GM10847 (cell line): ENCODE measurements around the gene HOXD12.

Source experiments
- POLR2A ChIP-seq: IDR thresholded peaks from 2 replicates; pipeline ENCODE4 v1.6.1; 2011; ENCODE audit not compliant: insufficient read length; ENCODE audit errors: extremely low read depth

The HOXD12 gene, protein sequence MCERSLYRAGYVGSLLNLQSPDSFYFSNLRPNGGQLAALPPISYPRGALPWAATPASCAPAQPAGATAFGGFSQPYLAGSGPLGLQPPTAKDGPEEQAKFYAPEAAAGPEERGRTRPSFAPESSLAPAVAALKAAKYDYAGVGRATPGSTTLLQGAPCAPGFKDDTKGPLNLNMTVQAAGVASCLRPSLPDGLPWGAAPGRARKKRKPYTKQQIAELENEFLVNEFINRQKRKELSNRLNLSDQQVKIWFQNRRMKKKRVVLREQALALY

DNA sequence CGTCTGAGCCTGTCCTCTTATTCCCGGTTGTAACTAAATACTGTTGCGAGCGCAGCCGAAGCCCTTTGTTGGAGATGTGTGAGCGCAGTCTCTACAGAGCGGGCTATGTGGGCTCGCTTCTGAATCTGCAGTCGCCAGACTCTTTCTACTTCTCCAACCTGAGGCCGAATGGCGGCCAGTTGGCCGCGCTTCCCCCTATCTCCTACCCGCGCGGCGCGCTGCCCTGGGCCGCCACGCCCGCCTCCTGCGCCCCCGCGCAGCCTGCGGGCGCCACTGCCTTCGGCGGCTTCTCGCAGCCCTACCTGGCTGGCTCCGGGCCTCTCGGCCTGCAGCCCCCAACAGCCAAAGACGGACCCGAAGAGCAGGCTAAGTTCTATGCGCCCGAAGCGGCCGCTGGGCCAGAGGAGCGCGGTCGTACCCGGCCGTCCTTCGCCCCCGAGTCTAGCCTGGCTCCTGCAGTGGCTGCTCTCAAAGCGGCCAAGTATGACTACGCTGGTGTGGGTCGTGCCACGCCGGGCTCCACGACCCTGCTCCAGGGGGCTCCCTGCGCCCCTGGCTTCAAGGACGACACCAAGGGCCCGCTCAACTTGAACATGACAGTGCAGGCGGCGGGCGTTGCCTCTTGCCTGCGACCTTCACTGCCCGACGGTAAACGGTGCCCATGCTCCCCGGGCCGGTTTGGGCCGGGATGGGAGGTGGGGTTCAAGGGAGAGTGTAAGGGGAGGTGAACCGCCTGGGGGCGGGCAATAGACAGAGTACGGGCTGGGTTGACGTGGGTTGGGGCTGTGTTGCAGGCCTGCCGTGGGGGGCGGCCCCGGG lies at the start of gene HOXD12:
TSS of gene HOXD12 (plus strand) at position 68 of the 819 bp plus-strand sequence. CDS start at position 75, 7 bp downstream.
- TF ChIP-seq POLR2A, result no peak

GRCh38 chr2:176056406-176056805 lies 43.2 kb upstream of the HOXD12 start:
- no peak for TF ChIP-seq POLR2A

DNA sequence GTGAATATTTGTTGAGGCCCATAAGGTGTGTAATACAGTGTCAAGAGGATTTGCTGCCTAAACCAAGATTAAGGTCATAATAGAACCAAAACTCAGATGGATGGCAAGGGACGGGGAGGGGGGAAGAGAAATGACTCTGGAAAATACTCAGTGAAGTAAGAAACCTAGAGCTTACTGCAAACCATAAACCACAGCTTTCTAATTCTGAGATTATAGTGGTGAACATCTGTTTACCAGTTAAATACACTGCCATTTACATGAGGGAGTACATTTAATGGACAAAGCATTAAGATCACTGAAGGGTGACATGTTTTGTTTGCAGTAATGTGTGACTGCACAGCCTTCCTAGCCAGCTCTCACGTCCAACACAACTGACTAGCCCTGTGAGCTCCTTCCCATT lies 35.6 kb upstream of the HOXD12 start:
- no peak for TF ChIP-seq POLR2A

DNA sequence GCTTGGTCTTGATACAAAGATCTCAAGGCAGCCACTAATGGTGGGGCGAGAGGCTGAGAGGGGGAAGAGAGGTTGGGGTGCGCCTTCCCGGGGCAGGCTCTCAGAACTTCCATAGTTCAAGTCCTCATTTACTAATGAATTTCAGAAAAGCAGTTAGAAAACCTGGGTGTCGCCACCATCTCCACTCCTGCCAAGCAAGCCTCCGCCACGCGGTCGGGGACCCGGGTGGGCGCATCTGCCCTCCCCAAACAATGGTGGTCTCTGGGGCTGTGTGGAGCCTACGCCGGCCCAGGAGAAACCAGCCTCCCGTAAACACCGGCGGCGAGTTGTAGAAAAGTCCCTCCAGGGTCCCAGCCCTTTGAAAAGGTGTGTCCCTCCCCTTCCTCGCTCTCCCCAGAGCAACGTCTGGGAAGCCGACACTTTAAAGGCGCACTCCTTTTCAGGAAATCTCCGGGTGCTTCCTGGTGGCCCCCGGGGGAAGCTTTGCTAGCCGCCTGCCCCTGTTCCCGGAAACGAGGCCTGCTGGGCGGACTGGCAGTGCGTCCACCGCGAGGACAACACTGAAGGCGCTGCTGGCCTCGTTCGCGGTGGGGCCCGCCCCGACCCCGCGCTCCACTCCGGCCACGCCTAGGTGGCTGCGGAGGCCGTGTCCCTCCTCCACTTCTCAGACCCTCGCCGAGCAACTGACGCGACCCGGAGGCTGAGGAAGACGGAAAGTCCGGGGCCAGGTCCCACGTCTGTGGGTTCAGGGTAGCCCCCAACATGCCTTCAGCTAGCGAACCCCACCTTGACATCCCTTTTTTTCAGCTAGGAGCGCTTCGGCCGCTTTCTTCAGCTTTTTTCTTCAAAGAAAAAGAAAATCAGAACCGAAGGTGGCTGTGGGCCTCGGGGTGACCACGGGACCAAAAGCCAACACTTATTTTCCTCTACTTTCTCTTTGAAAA lies 32.7 kb upstream of the HOXD12 start:
- no peak for TF ChIP-seq POLR2A

- TF ChIP-seq POLR2A, result no peak
Measured at GRCh38 chr2:176067589-176068418, 31.8 kb upstream of the HOXD12 start.

- TF ChIP-seq POLR2A, result no peak
Measured at GRCh38 chr2:176068419-176068832, 31.2 kb upstream of the HOXD12 start.

DNA sequence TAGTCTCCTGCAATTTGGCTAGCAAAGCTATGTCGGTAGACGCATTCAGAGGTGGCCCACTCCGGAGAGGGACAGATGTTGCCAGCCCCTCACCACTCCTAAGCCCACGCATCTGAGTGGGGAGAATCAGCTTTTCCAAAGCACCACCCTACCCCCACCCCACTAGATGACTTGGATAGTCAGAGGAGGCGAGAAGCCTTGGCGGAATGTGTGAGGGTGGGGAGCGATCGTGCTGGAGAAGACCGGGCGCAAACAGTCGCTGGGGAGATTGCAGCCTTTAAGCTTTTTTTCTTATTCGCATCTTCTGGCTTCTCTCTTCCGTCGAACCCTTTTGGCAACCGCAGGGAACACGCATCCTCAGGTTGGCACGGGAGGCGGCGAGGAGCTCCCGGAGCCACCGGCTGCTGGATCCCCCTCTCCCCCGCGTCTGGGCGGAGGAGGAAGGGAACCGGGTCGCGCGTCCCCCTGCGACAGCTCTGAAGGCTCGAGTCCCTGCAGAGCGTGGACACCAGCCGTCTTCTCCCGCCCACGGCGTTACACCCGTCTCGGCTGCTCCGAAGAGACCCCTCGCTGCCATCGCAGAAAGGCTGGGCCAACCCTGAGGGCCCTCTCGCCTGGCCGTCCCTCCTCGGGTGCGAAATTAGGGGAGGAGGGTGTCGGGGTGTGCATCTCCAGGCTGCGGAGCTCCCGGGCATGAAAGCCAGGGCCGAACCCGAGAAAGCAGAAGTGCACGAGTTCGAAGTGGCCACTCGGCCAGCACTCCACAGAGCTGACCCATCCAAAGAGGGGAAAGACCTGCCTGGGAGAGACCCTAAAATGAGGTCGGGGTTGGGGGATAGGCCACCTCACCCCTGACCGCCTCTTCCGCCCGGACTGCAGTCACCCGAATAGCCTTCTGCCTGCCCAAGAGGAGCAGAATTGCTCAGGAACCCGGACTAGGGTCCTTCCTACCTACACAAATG lies 28.0 kb upstream of the HOXD12 start:
- TF ChIP-seq POLR2A, result no peak

DNA sequence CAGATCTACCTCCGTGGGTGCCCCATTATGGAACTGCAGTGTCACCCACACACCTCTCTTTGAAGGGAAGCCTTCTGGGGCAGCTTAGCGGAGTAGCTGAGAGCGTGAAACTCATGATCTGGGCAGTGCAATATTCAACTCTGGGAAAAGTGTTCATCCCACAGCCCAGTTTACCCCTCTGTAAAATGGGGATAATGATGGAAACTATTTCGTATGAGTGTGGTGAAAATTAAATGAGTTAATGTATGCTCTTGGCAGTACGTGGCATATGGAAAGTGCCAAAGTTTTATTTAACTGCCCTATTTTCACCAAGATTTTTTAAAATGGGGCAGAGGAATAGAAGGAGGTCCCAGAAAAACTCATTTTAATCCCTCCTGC lies 27.3 kb upstream of the HOXD12 start:
- TF ChIP-seq POLR2A, result no peak

GRCh38 chr2:176072951-176073904 lies 26.4 kb upstream of the HOXD12 start:
- TF ChIP-seq POLR2A, result no peak

DNA sequence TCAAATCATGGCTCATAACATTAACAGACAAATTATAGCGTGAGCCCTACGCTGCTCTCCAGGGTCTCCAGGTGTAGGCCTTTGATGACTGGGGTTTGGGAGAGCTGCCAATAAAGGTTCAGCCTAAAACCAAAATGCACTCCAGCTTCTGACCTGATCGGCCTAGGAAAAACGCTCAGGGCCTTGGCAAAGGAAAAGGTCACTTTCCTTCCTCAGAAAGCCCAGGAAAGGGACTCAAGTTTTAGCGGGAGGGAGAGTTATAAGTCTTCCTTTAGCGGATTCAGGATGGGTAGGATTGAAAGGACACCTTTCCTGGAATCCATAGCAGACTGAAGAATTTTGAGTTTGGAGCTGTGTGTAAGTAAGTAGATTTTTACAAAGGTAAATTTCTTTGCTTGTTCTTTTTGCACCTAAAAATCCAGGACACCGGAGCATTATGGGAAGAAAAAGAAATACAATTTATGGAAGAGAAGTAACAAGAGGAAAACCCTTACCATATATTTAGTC lies 24.6 kb upstream of the HOXD12 start:
- TF ChIP-seq POLR2A, result no peak

DNA sequence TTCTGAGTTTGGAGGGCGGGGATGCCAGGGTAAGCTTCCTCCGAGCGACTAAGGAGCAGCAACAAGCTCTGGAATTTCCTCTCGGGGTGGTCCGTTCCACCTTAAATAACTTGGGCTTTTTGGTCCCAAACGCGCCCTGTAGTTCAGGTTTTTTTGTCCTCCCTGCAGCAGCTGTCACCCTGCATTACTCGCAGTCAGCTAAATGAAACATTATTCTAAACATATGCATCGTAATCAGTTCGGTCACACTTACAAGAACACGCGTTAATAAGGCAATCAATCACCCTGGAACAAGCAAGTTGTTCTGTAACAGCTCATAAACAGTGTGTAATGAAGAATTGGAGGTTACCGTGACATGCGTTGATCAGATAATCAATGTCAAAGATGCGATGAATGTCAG lies 24.1 kb upstream of the HOXD12 start:
- no peak for TF ChIP-seq POLR2A

GRCh38 chr2:176076063-176076462 lies 23.5 kb upstream of the HOXD12 start:
- no peak for TF ChIP-seq POLR2A
